Right atrium auricular region (tissue), 2 donors: ENCODE measurements around the gene ANKRD11. TPM values are rescaled to one million over a fixed set of nuclear protein-coding genes. Genes with fewer than 3 reads are reported as not detected.

Experiments
- DNase-seq: peaks from one replicate; pipeline ENCODE4 v3.0.0-alpha.2; 2019; ENCODE audit warnings: low spot score
- H3K27ac ChIP-seq, 2 donors: fragments of 200-600 bp; sonication (generic); 1 replicate in 1 of 2; 2 replicates in 1 of 2; pipeline ENCODE4 v1.5.1; 2016 to 2019
- H3K27me3 ChIP-seq, 2 donors: fragments of 200-600 bp; sonication (generic); one replicate each; pipeline versions ENCODE4 v1.5.1 to v1.6.0; 2017 to 2019
- H3K36me3 ChIP-seq: fragments of 200-600 bp; sonication (generic); one replicate; pipeline ENCODE4 v1.5.1; 2016
- H3K4me1 ChIP-seq, 2 donors: fragments of 200-600 bp; sonication (generic); one replicate each; pipeline versions ENCODE4 v1.5.1 to v1.6.0; 2017 to 2019
- H3K4me3 ChIP-seq, 2 donors: fragments of 200-600 bp; sonication (generic); 1 replicate in 1 of 2; 2 replicates in 1 of 2; pipeline ENCODE4 v1.5.1; 2017 to 2019; ENCODE audit warnings: mild to moderate bottlenecking in 1 of 2, moderate library complexity in 1 of 2
- H3K9me3 ChIP-seq, 2 donors: fragments of 200-600 bp; sonication (generic); one replicate each; pipeline ENCODE4 v1.5.1; 2019
- CTCF ChIP-seq, 2 donors: fragments of 200-600 bp; sonication (generic); IDR thresholded peaks; one replicate each; pipeline ENCODE4 v1.5.1; 2019; ENCODE audit warnings: antibody characterized with exemption in 2 of 2
- total RNA-seq, 2 donors: library from RNA; depleted of rRNA; stranded (reverse); fragments of >200 nt; gene quantifications; one replicate each; pipeline ENCODE4 v1.1.0, GENCODE V29; 2016

The ANKRD11 gene
- total RNA-seq, 2 donors from 2014 or later: 55.2 to 68.1 TPM

GRCh38 chr16:89287777-89288576 lies 202.4 kb downstream of the ANKRD11 start:
- Histone ChIP-seq H3K36me3 (peaks cover 54% of the 10 kb centered on the region), H3K27ac (no peak overlapping the region), H3K27me3 (no peaks in the 10 kb centered on the region), H3K4me1 (peaks cover 0 to 4% of the 10 kb centered on the region in 2 donors), H3K9me3 (no peaks in the 10 kb centered on the region), H3K4me3 (no peak overlapping the region)
- DNase-seq: no peak
- no peak for TF ChIP-seq CTCF (IDR thresholded peaks at IDR 0.05)

- H3K27ac ChIP-seq: no peak overlapping the region
- H3K9me3 ChIP-seq: no peaks in the 10 kb centered on the region
- TF ChIP-seq CTCF (IDR thresholded peaks at IDR 0.05): no peak
- H3K36me3 ChIP-seq: peaks cover 71% of the 10 kb centered on the region
- H3K27me3 ChIP-seq: no peaks in the 10 kb centered on the region
- DNase-seq: no peak
- no peak overlapping the region for H3K4me3 ChIP-seq
- H3K4me1 ChIP-seq: no peaks in the 10 kb centered on the region
These were observed 204.3 kb downstream of the ANKRD11 start for GRCh38 chr16:89286096-89286495.

GRCh38 chr16:89285381-89285780 lies 205.0 kb downstream of the ANKRD11 start:
- Histone ChIP-seq H3K4me1 (no peaks in the 10 kb centered on the region), H3K4me3 (no peak overlapping the region), H3K27ac (no peak overlapping the region), H3K27me3 (no peaks in the 10 kb centered on the region), H3K9me3 (no peaks in the 10 kb centered on the region), H3K36me3 (peaks cover 72% of the 10 kb centered on the region)
- no peak for TF ChIP-seq CTCF (IDR thresholded peaks at IDR 0.05)
- DNase-seq: no peak

- no peak overlapping the region for H3K27ac ChIP-seq
- H3K9me3 ChIP-seq: no peaks in the 10 kb centered on the region
- no peak overlapping the region for H3K4me3 ChIP-seq
- no peak for TF ChIP-seq CTCF (IDR thresholded peaks at IDR 0.05)
- H3K4me1 ChIP-seq: no peaks in the 10 kb centered on the region
- no peak for DNase-seq
- H3K36me3 ChIP-seq: peaks cover 81% of the 10 kb centered on the region
- H3K27me3 ChIP-seq: no peaks in the 10 kb centered on the region
These were observed 206.9 kb downstream of the ANKRD11 start for GRCh38 chr16:89283449-89283848.

- no peaks in the 10 kb centered on the region for H3K4me1 ChIP-seq
- H3K27ac ChIP-seq: no peak overlapping the region
- DNase-seq: no peak
- TF ChIP-seq CTCF (IDR thresholded peaks at IDR 0.05): no peak
- H3K27me3 ChIP-seq: no peaks in the 10 kb centered on the region
- H3K4me3 ChIP-seq: no peak overlapping the region
- H3K36me3 ChIP-seq: peaks cover 80% of the 10 kb centered on the region
- H3K9me3 ChIP-seq: no peaks in the 10 kb centered on the region
These were observed 207.8 kb downstream of the ANKRD11 start for GRCh38 chr16:89282523-89282922.

GRCh38 chr16:89281829-89282228 lies 208.5 kb downstream of the ANKRD11 start:
- Histone ChIP-seq H3K27me3 (no peaks in the 10 kb centered on the region), H3K27ac (no peak overlapping the region), H3K36me3 (peaks cover 73% of the 10 kb centered on the region), H3K4me1 (no peaks in the 10 kb centered on the region), H3K9me3 (no peaks in the 10 kb centered on the region), H3K4me3 (no peak overlapping the region)
- no peak for TF ChIP-seq CTCF (IDR thresholded peaks at IDR 0.05)
- no peak for DNase-seq
